GM19193 (cell line): ENCODE data around the gene SMCO4.

Source experiments
- POLR2A ChIP-seq: IDR thresholded peaks from 4 replicates; pipeline ENCODE4 v1.6.1; 2011; ENCODE audit not compliant: insufficient read depth, insufficient read length; ENCODE audit errors: extremely low read depth

Gene SMCO4

DNA sequence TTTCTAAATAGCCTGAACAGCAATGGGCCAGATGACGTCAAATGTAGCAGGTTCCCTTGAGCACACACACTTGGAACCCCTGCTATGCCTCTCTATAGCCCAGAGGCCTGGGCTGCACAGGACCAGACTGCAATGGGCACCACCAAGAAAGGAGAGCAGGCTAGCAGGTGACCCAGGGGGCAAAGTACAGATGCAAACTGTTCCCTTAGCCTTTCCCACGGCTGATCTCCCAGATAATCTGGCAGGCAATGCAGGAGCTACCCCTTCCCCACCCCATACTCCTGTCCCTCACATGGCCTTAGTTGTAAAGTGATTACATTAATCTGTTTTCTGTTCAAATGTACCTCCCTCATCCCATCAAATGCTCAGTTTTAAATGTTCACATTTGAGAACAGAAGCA is 41.3 kb downstream of the SMCO4 start:
- no peak for TF ChIP-seq POLR2A

DNA sequence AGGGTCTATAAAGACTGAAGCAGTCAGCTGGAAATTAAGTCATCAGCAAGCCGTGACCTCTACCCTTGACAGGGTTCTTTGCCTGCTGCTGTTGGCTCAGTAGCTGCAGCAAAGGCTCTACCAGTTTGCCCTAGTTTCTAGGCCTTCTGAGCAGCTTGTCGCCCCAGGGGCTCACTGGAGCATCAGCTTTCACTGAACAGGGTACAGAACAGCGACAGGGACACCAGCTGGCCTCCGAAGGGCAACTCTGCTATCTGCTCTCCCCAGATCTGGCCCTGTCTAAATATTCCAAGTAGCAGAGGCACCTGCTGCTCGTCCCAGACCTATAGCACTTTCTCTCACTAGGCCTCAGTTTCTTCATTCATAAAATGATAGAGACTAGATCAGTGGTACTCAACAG is 42.4 kb downstream of the SMCO4 start:
- TF ChIP-seq POLR2A = no peak

DNA sequence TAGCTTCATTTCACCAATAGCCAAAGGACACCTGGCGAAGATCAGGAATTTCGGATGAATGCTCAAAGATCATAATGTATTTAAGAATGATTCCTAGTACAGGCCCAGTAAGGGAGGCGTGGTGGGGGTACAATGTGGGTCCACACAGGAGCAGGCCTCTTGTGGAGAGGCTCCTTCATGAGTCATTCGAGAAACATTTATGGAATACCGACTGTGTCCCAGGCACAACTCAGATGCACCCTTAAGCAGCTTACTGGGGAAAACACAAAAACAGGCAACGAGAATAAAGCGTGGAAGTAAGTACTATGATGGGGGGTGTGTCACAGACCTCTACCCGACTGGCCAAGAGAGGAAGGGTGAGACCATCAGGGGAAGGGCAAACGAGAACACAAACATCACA is 44.5 kb downstream of the SMCO4 start:
- no peak for TF ChIP-seq POLR2A

DNA sequence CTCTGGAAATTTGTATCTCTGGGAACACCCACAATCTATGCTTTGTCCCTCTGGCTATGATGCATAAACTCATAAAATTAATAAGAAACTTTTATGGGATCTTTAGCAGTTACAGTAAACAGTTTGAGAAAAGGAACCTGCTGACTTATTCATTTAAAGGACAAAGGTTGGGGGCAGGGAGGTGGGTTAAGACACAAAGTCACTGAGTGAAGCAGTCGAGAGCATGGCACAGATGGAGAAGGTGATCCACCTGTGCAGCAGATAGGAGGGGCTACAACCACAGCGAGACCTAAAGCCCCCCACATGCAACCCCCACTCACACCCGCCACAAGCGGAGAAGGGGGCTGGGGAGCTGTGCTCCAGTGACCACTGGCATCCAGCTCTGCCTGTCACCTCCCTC is 45.0 kb downstream of the SMCO4 start:
- no peak for TF ChIP-seq POLR2A

DNA sequence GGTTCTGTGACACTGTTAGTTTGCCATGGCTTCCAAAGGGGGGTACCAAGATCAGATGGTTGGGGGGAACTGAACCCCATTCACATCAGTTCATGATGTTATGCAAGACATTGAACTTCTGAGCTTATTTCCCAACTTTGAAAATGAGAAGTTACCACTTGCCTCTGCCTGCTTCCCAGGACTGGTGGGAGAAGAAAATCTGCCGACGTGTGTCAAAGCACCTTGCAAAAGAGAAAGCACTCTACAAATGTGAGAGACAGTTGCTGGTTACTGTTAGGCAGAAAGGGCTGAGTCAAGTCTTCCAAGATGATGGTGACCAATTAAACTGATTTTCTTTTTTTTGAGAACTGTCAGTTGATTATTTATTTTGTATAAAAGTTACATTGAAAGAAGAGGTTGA is 45.6 kb downstream of the SMCO4 start:
- TF ChIP-seq POLR2A = no peak

DNA sequence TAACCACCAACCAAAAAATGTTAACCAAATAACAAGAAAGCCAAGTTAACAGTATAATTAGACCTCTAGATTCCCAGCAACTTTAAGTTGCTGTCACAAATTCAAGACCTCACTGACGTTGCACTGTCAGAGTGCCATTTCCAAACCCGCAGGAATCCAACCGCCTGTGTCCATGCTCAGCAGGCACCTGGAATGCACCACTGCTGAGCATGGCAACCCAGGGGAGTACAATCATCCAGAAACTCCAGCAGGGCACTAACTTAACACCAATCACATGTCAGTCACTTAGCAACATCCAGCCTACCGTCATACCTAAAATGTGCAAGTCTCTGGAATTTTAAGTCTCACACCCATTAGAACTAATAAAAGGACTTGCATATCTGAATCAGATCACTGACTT is 48.8 kb downstream of the SMCO4 start:
- no peak for TF ChIP-seq POLR2A

DNA sequence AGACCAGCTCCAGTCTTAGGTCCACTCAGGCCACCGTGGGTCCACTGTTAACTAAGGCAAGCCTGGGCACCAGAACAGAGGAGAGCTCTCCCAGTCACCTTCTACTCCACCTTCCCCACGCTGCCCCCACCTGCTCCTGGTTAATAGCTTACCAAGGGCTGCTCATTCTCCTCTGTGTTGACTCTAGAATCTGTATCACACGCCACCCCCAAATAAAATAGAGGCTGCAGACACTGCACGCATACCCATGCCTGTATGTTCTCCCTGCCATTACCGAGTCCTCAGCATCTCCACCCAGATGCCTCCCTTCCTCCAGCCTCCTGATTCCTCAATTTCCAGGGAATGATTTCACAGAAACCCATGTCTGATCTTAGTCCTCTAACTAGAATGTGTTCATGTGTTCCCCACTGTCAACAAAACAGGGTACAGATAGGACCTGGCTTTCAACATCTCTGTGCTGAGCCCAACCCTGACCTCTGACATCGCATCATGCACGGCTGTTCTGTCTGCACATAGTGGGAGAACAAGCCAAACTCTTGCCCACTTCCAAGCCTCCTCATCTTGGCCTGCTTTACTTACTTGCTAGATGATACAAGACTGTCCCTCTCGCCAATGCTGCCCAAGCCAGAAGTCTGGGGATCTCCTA is 49.8 kb downstream of the SMCO4 start:
- TF ChIP-seq POLR2A = no peak

DNA sequence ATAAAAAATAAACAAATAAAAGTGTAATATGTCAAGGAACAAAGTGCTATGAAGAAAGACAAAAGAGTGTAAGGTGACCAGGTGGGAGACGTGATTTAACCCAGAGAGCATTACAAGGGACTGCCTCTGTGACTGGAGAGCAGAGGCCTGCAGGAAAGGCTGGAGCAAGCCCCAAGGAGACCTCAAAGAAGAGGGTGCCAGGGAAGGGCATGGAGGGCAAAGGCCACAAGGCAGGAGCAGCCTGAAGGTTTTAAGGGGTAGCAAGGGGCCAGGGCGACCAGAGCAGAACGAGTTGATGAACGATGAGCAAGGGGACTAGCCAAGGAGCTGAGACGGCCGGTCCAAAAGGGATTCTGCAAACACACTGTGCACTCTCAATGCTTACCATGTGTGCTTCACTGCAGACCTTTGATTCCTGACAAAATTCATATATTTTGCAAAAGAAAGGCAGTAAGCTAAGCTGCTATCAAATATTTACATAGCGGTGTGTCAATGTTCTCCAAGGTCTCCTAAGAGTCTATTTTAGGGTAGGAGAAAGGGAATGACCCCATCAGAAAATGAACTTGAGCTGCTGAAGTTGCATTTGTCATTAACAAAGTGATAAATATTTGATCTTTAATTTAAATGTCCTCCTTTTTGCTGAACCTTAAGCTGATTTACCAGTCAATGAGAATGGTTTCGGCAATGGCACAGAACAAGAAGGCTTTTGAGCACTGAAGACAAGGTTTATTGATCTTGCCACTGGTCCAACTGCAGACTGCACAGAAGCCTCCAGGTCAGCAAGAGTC is 50.5 kb downstream of the SMCO4 start:
- no peak for TF ChIP-seq POLR2A

DNA sequence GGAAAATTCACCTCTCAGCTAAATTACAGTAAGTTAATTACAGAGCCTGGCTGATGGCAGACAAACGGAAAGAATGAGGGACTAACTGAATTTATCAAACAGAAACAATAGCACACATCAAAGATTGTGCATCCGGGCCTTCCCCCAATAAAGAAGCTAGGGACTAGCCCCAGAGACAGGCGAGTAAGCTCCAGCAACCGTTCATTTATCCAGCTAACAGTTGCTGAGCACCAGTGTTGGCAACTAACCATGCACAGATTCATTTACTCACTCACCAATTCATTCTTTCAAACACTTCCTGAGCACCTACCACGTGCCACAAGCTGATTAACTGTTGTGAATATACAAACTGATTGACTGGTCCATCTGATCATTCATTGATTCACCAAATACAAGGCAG is 51.2 kb downstream of the SMCO4 start:
- TF ChIP-seq POLR2A = no peak

DNA sequence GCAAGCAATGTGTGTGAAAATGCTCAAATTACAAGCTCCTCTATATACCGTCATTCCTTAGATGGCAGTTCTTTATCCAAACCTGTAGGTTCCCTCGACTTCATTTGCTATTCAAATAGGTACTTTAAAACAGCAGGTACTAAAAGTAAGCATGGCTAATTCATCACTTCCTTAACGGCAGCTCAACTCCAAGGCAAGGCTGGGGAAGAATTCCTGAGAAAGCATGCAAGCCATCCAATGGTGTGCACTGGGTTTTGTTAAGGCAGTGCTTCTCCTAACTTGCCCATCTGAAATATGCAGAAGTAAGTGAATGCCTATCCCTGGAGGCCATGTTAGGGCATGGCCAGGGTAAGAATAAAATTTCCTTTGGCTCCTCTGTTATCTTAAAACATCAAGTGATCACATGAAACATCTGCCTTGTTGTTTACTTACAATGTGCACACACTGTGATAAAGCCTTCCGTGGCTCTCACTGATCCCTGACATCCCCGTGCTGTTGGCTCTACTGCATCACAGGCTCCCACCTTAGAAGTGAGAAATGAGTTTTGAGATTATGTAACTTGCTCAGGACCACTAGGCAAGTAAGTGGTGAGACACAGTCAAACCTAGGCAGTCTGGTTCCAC is 52.1 kb downstream of the SMCO4 start:
- TF ChIP-seq POLR2A = no peak

DNA sequence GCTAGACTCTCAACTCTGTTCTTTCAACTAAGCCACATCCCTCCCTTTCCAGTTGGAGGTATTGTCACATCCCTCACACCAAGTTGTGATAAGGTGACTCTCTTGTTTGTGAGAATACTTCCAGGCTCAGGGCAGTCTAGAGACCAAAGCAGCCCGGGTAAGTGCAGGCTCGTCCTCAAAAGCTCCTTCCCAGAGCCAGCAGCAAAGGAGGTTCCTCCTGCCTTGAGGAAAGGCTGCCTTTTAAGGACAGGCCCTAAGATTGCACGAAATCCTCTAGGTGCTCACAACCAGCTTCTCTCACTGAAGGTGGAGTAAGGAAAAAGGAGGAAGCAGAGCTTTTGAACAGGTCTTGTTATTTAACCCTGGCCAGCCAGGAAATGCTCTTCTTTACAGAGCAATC is 53.4 kb downstream of the SMCO4 start:
- no peak for TF ChIP-seq POLR2A

DNA sequence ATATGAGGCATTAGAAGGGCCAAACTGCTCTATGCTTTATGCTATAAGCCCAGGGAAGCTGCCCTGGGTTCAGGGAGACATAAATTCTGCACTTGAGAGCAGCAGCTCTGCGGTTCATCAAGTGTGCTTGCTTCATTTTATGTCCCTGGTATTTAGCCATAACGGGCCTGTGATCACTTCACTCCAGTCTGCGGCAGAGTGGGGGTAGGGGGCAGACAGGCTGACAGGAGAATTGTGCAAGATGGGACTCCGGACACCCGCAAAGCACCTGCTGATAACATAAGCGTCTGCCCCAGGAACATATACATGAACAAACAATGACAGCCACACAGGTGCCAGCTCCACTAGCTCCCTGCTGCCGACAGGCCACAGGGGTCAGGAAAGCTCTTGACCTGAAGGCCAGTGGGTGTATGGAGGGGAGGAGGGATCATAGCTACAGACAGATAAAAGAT is 56.1 kb downstream of the SMCO4 start:
- no peak for TF ChIP-seq POLR2A

DNA sequence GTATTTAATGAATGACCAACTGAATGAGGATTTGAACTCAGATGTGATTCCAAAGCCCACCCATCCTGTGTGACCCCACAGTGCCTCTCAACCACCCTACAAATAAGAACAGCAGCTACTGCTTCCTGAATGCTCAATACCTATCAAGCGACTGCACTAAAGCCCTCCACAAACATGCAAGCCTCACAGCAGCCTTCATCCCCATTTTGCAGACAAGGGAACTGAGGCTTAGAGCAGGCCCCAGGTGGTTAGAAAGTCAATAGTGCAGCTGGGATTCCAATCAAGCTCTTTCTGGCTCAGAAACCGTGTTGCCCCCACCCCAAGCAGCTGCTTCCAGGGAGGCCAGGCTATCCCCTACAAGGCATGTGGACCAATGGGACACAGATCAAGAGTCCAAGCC is 57.2 kb downstream of the SMCO4 start:
- TF ChIP-seq POLR2A = no peak

DNA sequence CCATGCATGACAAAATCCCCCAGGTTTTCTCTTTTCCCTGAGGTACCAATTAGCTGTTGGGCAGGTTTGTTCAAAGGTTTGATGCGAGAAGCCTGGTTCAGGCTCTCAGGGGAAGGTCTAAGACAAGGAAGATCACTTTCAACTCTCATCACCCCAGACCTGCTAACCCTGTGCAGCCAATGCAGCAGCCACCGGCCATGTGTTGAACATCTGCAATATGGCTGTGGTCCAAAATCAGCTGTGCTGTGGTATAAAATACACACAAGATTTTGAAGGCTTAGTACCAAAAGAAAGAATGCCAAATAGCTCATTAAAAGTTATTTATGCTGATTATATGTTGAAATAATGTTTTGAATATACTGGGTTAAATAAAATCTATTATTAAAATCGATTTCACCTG is 58.5 kb downstream of the SMCO4 start:
- TF ChIP-seq POLR2A = no peak

DNA sequence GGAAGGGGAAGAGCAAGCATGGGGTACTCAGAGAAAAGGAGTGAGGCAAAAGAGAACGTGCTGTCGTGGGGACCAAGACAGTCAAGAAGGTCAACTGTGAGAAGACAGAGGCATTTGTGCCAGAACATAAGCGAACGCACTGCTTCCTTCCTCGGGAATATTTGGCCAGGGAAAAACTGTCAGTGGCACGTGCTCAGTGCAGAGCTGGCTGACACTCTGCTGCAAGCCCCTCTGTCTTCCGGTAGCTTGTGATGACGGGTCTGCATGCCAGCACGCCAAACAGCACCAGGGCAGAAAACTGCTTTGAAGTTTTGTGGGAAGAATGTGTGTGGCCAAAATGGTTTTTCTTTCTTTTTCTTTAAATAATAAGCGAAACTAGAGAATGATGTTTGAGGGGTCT is 60.6 kb downstream of the SMCO4 start:
- no peak for TF ChIP-seq POLR2A

DNA sequence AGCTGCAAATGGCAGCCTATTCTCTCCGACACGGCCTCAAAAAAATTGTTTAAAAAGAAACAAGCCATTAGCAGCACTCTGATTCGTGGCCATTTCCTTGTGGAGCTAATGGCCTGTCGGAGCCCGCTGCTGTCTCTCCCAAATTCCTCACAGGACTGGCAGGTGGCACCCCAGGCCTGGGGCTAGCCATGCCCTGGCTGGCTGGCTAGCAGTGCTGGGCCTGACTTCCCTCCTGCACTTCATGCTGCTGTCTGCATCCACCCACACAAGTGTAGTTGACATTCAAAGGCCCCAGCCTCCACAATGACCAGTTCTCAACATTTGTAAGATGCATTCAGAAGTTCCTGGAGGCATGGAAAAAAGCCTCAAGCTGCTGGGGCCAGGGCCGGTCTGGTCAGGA is 61.5 kb downstream of the SMCO4 start:
- no peak for TF ChIP-seq POLR2A
